ENCODE data around the gene FMN1. TPM values are rescaled to one million over a fixed set of nuclear protein-coding genes. Genes with fewer than 3 reads are reported as not detected.

Gene FMN1
- total and polyA plus RNA-seq, 10 of the 15 experiments (the other 5 are each of a cell fraction or from before 2014, with no cell fraction given): 0.05 to 0.16 (median 0.08) TPM; not detected in 4

DNA sequence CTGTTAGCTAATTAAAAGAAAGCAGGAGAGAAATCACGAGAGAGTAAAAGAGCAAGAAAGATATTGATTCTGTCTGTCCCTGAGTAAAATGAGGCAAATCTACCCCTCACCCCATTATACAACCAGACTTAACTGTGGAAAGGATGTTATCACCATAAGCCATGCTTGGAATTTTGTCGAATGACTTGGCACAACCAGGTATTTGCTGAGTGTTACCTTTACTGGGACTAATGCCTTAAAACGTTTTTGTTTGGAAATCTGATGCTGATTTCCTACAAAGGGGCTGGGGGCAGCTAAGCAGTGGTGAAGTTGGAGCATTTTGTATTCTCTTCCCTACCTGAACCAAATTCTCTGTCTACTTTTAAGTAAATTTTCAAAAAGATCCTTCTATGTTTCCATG lies 265.6 kb downstream of the FMN1 start (continued):
- TF ChIP-seq FOXM1 (IDR thresholded peaks at IDR 0.05; ENCODE audit: low read depth, low read length) (no peak), NR2C2 (IDR thresholded peaks at IDR 0.05; ENCODE audit: borderline replicate concordance, control insufficient read depth, insufficient read length, low read depth) (no peak)

DNA sequence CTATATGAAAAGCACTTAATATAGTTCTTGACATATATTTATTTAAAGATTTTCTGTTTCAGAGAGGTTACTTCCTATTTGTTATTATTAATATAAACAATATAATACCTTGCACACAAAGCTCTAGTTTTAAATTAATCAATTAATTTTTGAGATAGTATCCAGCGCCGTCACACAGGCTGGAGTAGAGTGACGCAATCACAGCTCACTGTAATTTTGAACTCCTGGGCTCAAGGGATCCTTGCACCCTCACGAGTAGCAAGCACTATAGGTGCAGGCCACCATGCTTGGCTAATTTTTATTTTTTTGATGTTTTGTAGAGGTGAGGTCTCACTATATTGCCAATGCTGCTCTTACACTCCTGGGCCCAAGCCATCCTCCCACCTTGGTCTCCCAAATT lies 267.4 kb downstream of the FMN1 start:
- intact Hi-C loops (cut with micrococcal nuclease; ENCODE audit: unreplicated experiment) (no loop called here), in situ Hi-C loops (cut with MboI) (no loop called here)
- no peaks in the 10 kb centered on the region for H3K36me3 ChIP-seq (ENCODE audit: control insufficient read depth in 2 of 2, insufficient read depth in 2 of 2, low read length in 1 of 2)
- no peak overlapping the region for H3K4me2 ChIP-seq (ENCODE audit: control insufficient read depth, insufficient read depth)
- H3K27me3 ChIP-seq (replicated peaks in 1 of 2; ENCODE audit: control insufficient read depth in 2 of 2, insufficient read depth in 2 of 2, low read length in 1 of 2): 0 out of 4 replicates have a peak, but pooled peaks cover 0 to 2% of the 10 kb centered on the region in 2 experiments
- ChIA-PET CTCF (interaction anchor here (1.0 to 1.9 kb wide), 4 partner anchors 9 to 84 kb away, joined by 3 to 6 read pairs (median 3); no protein-coding TSS in a partner anchor), POLR2A (no interaction called here), SMC1A (ENCODE audit: uncharacterized antibody, unreplicated experiment) (interaction anchor here (0.7 to 2.0 kb wide), 3 partner anchors 18 to 84 kb away, joined by 3 to 7 read pairs (median 3); no protein-coding TSS in a partner anchor), RAD21 (ENCODE audit: unreplicated experiment) (interaction anchor here (1.3 kb wide), 1 partner anchor 9 kb away, joined by 3 read pairs; no protein-coding TSS in a partner anchor)
- FAIRE-seq (no peak), DNase-seq (ENCODE audit: low read depth, low spot score) (no peak), ATAC-seq (no peak)
- 66% methylated on average over 4 of the region's 4 CpGs for WGBS (ENCODE audit: insufficient coverage, insufficient replicate concordance, low lambda C conversion rate, missing lambda C conversion rate)
- H3K4me3 ChIP-seq: no peak overlapping the region
- no peaks in the 10 kb centered on the region for H3K79me2 ChIP-seq (ENCODE audit: control insufficient read depth, insufficient read depth, low read length)
- no peaks in the 10 kb centered on the region for H3K9me3 ChIP-seq (replicated peaks; ENCODE audit: control insufficient read depth, insufficient read depth, low read length)
- no TSS peak for BruUV-seq (replicated peaks)
- no peak overlapping the region for H3K27ac ChIP-seq (ENCODE audit: control insufficient read depth, insufficient read depth)
- H3K4me1 ChIP-seq (ENCODE audit: control insufficient read depth, insufficient read depth, low read length): 0 out of 2 replicates have a peak, but pooled peaks cover 6% of the 10 kb centered on the region
- H4K20me1 ChIP-seq (ENCODE audit: control insufficient read depth, insufficient read depth): no peaks in the 10 kb centered on the region
- no peak overlapping the region for H2AFZ ChIP-seq (ENCODE audit: control insufficient read depth, low read depth, low read length)
- H3K9ac ChIP-seq (ENCODE audit: control insufficient read depth, insufficient read depth, low read length): no peak overlapping the region
- TF ChIP-seq CBX5 (IDR thresholded peaks at IDR 0.05; ENCODE audit: low read depth): no peak
- no peak for TF ChIP-seq FOXK2 (IDR thresholded peaks at IDR 0.05)
- TF ChIP-seq, protein P1, sequence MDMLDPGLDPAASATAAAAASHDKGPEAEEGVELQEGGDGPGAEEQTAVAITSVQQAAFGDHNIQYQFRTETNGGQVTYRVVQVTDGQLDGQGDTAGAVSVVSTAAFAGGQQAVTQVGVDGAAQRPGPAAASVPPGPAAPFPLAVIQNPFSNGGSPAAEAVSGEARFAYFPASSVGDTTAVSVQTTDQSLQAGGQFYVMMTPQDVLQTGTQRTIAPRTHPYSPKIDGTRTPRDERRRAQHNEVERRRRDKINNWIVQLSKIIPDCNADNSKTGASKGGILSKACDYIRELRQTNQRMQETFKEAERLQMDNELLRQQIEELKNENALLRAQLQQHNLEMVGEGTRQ (IDR thresholded peaks at IDR 0.05; ENCODE audit: borderline replicate concordance, low read depth, low read length): no peak
- TF ChIP-seq SREBF1 (IDR thresholded peaks at IDR 0.05; ENCODE audit: low read length): no peak
- TF ChIP-seq ZSCAN29 (IDR thresholded peaks at IDR 0.05): no peak
- no peak for TF ChIP-seq RAD51 (IDR thresholded peaks at IDR 0.05)
- TF ChIP-seq ZZZ3 (IDR thresholded peaks at IDR 0.05; ENCODE audit: control insufficient read depth, insufficient read length, low read depth): no peak
- TF ChIP-seq, protein P2, sequence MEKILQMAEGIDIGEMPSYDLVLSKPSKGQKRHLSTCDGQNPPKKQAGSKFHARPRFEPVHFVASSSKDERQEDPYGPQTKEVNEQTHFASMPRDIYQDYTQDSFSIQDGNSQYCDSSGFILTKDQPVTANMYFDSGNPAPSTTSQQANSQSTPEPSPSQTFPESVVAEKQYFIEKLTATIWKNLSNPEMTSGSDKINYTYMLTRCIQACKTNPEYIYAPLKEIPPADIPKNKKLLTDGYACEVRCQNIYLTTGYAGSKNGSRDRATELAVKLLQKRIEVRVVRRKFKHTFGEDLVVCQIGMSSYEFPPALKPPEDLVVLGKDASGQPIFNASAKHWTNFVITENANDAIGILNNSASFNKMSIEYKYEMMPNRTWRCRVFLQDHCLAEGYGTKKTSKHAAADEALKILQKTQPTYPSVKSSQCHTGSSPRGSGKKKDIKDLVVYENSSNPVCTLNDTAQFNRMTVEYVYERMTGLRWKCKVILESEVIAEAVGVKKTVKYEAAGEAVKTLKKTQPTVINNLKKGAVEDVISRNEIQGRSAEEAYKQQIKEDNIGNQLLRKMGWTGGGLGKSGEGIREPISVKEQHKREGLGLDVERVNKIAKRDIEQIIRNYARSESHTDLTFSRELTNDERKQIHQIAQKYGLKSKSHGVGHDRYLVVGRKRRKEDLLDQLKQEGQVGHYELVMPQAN (conservative IDR thresholded peaks at IDR 0.05): no peak
- no peak for TF ChIP-seq MYC (IDR thresholded peaks at IDR 0.05; ENCODE audit: insufficient read depth, insufficient read length, insufficient replicate concordance, low read length, severe bottlenecking)
- no peak for TF ChIP-seq SMC3 (IDR thresholded peaks at IDR 0.05; ENCODE audit: borderline replicate concordance, low read length)
- TF ChIP-seq, protein P3, sequence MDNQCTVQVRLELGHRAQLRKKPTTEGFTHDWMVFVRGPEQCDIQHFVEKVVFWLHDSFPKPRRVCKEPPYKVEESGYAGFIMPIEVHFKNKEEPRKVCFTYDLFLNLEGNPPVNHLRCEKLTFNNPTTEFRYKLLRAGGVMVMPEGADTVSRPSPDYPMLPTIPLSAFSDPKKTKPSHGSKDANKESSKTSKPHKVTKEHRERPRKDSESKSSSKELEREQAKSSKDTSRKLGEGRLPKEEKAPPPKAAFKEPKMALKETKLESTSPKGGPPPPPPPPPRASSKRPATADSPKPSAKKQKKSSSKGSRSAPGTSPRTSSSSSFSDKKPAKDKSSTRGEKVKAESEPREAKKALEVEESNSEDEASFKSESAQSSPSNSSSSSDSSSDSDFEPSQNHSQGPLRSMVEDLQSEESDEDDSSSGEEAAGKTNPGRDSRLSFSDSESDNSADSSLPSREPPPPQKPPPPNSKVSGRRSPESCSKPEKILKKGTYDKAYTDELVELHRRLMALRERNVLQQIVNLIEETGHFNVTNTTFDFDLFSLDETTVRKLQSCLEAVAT (IDR thresholded peaks at IDR 0.05): no peak
- no peak for TF ChIP-seq ZNF384 (IDR thresholded peaks at IDR 0.05; ENCODE audit: borderline replicate concordance, low read depth, low read length)
- TF ChIP-seq, protein P4, sequence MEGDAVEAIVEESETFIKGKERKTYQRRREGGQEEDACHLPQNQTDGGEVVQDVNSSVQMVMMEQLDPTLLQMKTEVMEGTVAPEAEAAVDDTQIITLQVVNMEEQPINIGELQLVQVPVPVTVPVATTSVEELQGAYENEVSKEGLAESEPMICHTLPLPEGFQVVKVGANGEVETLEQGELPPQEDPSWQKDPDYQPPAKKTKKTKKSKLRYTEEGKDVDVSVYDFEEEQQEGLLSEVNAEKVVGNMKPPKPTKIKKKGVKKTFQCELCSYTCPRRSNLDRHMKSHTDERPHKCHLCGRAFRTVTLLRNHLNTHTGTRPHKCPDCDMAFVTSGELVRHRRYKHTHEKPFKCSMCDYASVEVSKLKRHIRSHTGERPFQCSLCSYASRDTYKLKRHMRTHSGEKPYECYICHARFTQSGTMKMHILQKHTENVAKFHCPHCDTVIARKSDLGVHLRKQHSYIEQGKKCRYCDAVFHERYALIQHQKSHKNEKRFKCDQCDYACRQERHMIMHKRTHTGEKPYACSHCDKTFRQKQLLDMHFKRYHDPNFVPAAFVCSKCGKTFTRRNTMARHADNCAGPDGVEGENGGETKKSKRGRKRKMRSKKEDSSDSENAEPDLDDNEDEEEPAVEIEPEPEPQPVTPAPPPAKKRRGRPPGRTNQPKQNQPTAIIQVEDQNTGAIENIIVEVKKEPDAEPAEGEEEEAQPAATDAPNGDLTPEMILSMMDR (IDR thresholded peaks at IDR 0.05 in 2 of 3, conservative IDR thresholded peaks at IDR 0.05 in 1 of 3; ENCODE audit: control insufficient read depth in 2 of 3, extremely low read depth in 1 of 3, insufficient read depth in 1 of 3, low read depth in 3 of 3, low read length in 3 of 3): no peak

All from GM12878 (cell line).